Astrocyte of the cerebellum (primary cell): ENCODE measurements around the gene CELF4.

ENCODE experiments used
- DNase-seq: peaks from one replicate; pipeline ENCODE4 v3.0.0-alpha.2; 2011; ENCODE audit warnings: low read depth
- H3K4me3 ChIP-seq: 2 replicates; pipeline ENCODE4 v1.5.1; 2011; ENCODE audit warnings: mild to moderate bottlenecking, low read depth, low read length, moderate library complexity
- in situ Hi-C: cut with HindIII; loops from 2 replicates; pipeline ENCODE4 v1.10.0; 2017; ENCODE audit warnings: low sequenced_read_pairs
- TF ChIP-seq, protein P1 (sequence below): IDR thresholded peaks from 2 replicates; pipeline ENCODE4 v1.5.1; 2012; ENCODE audit warnings: low read length, low read depth, moderate library complexity, mild to moderate bottlenecking; ENCODE audit errors: missing control alignments

The CELF4 gene

GRCh38 chr18:37282386-37283037 lies 283.1 kb downstream of the CELF4 start:
- H3K4me3 ChIP-seq = no peak overlapping the region
- TF ChIP-seq, protein P1, sequence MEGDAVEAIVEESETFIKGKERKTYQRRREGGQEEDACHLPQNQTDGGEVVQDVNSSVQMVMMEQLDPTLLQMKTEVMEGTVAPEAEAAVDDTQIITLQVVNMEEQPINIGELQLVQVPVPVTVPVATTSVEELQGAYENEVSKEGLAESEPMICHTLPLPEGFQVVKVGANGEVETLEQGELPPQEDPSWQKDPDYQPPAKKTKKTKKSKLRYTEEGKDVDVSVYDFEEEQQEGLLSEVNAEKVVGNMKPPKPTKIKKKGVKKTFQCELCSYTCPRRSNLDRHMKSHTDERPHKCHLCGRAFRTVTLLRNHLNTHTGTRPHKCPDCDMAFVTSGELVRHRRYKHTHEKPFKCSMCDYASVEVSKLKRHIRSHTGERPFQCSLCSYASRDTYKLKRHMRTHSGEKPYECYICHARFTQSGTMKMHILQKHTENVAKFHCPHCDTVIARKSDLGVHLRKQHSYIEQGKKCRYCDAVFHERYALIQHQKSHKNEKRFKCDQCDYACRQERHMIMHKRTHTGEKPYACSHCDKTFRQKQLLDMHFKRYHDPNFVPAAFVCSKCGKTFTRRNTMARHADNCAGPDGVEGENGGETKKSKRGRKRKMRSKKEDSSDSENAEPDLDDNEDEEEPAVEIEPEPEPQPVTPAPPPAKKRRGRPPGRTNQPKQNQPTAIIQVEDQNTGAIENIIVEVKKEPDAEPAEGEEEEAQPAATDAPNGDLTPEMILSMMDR = peak; percentile 54
- no peak for DNase-seq
- in situ Hi-C loops = no loop called here

- no peak overlapping the region for H3K4me3 ChIP-seq
- in situ Hi-C loops = no loop called here
- no peak for DNase-seq
- TF ChIP-seq, protein P1 = no peak
Observed at GRCh38 chr18:37280701-37281393, 284.8 kb downstream of the CELF4 start.

DNA sequence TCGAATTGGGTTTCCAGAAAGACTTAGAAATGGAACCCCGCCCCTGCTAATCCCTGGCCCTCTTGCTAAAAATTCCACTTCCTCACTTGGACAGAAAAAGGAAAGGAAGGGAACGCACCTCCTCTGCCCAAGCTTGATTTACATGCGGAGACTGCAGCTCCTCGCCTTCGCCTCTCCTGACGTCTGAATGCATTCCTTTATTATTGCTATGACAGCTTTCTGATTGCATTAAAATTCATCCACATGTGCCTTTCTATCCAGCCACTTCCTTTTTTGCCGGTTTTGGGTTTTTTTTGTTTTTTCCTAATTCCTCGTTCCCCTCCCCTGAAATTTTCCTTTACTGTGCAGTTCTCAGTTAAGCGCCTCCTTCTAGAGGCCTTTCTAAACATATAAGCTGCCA lies 287.8 kb downstream of the CELF4 start:
- H3K4me3 ChIP-seq = no peak overlapping the region
- in situ Hi-C loops = no loop called here
- DNase-seq = no peak
- TF ChIP-seq, protein P1 = no peak

DNA sequence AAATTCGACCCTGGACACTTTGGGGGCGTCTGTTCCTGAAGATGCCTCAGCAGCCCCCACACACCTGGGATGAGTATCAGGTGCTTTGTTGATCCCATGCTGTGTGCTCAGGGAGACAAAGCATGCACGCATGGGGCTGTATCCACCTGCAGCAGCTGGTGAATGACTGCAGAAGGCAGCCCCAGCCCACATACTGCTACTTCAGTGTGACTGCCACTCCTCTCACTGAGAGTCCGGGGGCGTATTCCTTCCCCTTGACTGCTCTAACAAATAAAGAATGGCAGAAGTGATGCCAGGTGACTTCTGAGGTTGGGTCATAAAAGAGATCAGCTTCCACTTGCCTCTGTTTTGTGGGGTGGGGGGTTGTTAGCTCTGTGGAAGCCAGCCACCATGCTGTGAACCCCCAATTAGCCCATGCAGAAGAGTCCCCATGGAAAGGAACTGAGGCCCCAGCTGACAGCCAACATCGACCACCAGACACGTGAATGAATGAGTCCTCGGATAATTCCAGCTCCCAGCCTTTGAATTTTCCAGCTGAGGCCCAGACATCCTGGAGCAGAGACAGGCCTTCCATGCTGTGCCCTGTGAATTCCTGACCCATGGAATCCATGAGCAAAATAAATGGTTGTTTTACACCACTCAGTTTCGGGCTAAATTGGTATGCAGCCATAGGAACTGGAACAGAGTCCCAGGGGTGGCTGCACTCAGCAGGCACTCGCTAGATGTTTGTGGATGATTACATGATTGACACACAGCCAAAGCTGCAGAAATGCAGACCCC lies 289.3 kb downstream of the CELF4 start:
- TF ChIP-seq, protein P1 = no peak
- in situ Hi-C loops = no loop called here
- H3K4me3 ChIP-seq = no peak overlapping the region
- no peak for DNase-seq

DNA sequence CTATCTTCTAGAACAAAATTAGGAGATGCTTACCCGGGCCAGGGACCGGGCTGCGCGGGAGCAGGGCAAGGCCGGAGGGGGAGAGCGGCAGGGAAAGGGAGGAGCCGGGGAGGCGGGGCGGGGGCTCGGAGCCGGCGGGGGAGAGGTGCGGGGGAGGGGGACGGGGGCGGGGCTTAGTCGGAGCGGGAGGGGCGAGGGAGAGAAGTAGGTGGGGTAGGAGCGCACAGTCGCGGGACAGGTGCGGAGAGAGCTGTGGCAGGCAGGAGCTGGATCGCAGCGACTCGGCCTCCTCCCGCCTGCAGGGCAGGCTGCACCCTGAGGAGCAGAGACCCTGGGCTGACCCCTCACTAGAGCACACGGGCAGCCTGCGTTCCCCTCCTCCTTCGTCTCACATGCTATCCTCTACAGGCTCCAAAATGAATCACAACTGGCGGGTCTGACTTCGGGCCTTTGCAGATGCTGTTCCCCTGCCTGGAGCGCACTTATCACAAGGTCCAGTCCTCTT lies 290.3 kb downstream of the CELF4 start:
- H3K4me3 ChIP-seq = no peak overlapping the region
- DNase-seq = no peak
- TF ChIP-seq, protein P1 = no peak
- in situ Hi-C loops = no loop called here
